DLD1 (cell line): ENCODE measurements around the gene TMCC1.
"Not testable (repeated sequence)": the region's sequence is repeated elsewhere in the genome, so short reads cannot be mapped to it uniquely, and the experiment has no call there.

Experiments
- in situ Hi-C: cut with HindIII; loops from 2 replicates; pipeline ENCODE4 v1.10.0; 2017; ENCODE audit warnings: low sequenced_read_pairs

TMCC1 gene

GRCh38 chr3:129736070-129736469 lies 157.4 kb downstream of the TMCC1 start:
- in situ Hi-C loops = no loop called here

- in situ Hi-C loops = no loop called here
Observed at GRCh38 chr3:129735638-129736037, 157.9 kb downstream of the TMCC1 start.

- in situ Hi-C loops = no loop called here
Observed at GRCh38 chr3:129734449-129734848, 159.1 kb downstream of the TMCC1 start.

GRCh38 chr3:129732200-129732876 lies 161.2 kb downstream of the TMCC1 start:
- in situ Hi-C loops = no loop called here

GRCh38 chr3:129727707-129728106 lies 165.8 kb downstream of the TMCC1 start:
- in situ Hi-C loops = no loop called here

GRCh38 chr3:129723558-129724324 lies 169.8 kb downstream of the TMCC1 start:
- in situ Hi-C loops = no loop called here

GRCh38 chr3:129722527-129722926 lies 171.0 kb downstream of the TMCC1 start:
- in situ Hi-C loops = no loop called here

GRCh38 chr3:129718201-129718600 lies 175.3 kb downstream of the TMCC1 start:
- in situ Hi-C loops = no loop called here

- in situ Hi-C loops = no loop called here
Observed at GRCh38 chr3:129715854-129716253, 177.7 kb downstream of the TMCC1 start.

- in situ Hi-C loops = no loop called here
Observed at GRCh38 chr3:129708328-129708861, 185.1 kb downstream of the TMCC1 start.

- in situ Hi-C loops = no loop called here
Observed at GRCh38 chr3:129705274-129705673, 188.2 kb downstream of the TMCC1 start.

GRCh38 chr3:129703913-129704312 lies 189.6 kb downstream of the TMCC1 start:
- in situ Hi-C loops = no loop called here

- in situ Hi-C loops = no loop called here
Observed at GRCh38 chr3:129702934-129703712, 190.4 kb downstream of the TMCC1 start.

GRCh38 chr3:129701161-129701560 lies 192.3 kb downstream of the TMCC1 start:
- in situ Hi-C loops = no loop called here

- in situ Hi-C loops = no loop called here
Observed at GRCh38 chr3:129699612-129700011, 193.9 kb downstream of the TMCC1 start.

- in situ Hi-C loops = no loop called here
Observed at GRCh38 chr3:129699199-129699598, 194.3 kb downstream of the TMCC1 start.

- in situ Hi-C loops = no loop called here
Observed at GRCh38 chr3:129697229-129697969, 196.1 kb downstream of the TMCC1 start.

- in situ Hi-C loops = not testable (repeated sequence)
Observed at GRCh38 chr3:129696430-129696829, 197.1 kb downstream of the TMCC1 start.

GRCh38 chr3:129695230-129695629 lies 198.3 kb downstream of the TMCC1 start:
- in situ Hi-C loops = no loop called here

GRCh38 chr3:129694228-129694627 lies 199.3 kb downstream of the TMCC1 start:
- in situ Hi-C loops = no loop called here

- in situ Hi-C loops = no loop called here
Observed at GRCh38 chr3:129692743-129693142, 200.8 kb downstream of the TMCC1 start.
